GM23338 (cell line): ENCODE results near the gene TBC1D30. TPM values are rescaled to one million over a fixed set of nuclear protein-coding genes. Genes with fewer than 3 reads are reported as not detected.

ENCODE experiments used
- CREB1 ChIP-seq: fragments of 250-450 bp; sonication (Bioruptor Pico); IDR thresholded peaks from 2 replicates; pipeline ENCODE4 v1.5.0; 2020; ENCODE audit warnings: low read depth, mild to moderate bottlenecking, moderate library complexity
- CTCF ChIP-seq, 2 experiments: fragments of 200-600 bp in 1 of 2; sonication (generic) in 1 of 2; conservative IDR thresholded peaks; 2 replicates each; pipeline versions ENCODE4 v1.5.1 to v1.6.1; 2016 to 2017; ENCODE audit warnings: antibody characterized with exemption in 2 of 2, low read depth in 2 of 2, mild to moderate bottlenecking in 2 of 2, moderate library complexity in 1 of 2
- ETS1 ChIP-seq: IDR thresholded peaks from 2 replicates; pipeline ENCODE4 v1.6.1; 2016; ENCODE audit warnings: antibody characterized with exemption
- EZH2 ChIP-seq: fragments of 200-600 bp; sonication (generic); IDR thresholded peaks from one replicate; pipeline ENCODE4 v1.8.0; 2017; ENCODE audit warnings: antibody characterized with exemption, mild to moderate bottlenecking, low read depth; ENCODE audit not compliant: unreplicated experiment
- EZH2phosphoT487 ChIP-seq: fragments of 200-600 bp; sonication (generic); IDR thresholded peaks from one replicate; pipeline ENCODE4 v1.8.1; 2018; ENCODE audit warnings: antibody characterized with exemption; ENCODE audit not compliant: unreplicated experiment
- JUNB ChIP-seq: IDR thresholded peaks from one replicate; pipeline ENCODE4 v1.6.1; 2016; ENCODE audit warnings: antibody characterized with exemption; ENCODE audit not compliant: unreplicated experiment
- NANOG ChIP-seq: IDR thresholded peaks from 2 replicates; pipeline ENCODE4 v1.6.1; 2016; ENCODE audit warnings: antibody characterized with exemption, borderline replicate concordance
- POLR2AphosphoS5 ChIP-seq: IDR thresholded peaks from 2 replicates; pipeline ENCODE4 v1.6.1; 2016; ENCODE audit warnings: antibody characterized with exemption, low read depth
- ZNF114 ChIP-seq: fragments of 250-450 bp; sonication (Bioruptor Pico); IDR thresholded peaks from 2 replicates; pipeline ENCODE4 v1.5.0; 2020; ENCODE audit warnings: mild to moderate bottlenecking, moderate library complexity
- ZNF331 ChIP-seq: fragments of 250-450 bp; sonication (Bioruptor Pico); IDR thresholded peaks from 2 replicates; pipeline ENCODE4 v1.5.0; 2020; ENCODE audit warnings: low read depth, mild to moderate bottlenecking, moderate library complexity
- ZNF462 ChIP-seq: fragments of 250-450 bp; sonication (Bioruptor Pico); IDR thresholded peaks from 2 replicates; pipeline ENCODE4 v1.5.0; 2020; ENCODE audit warnings: mild to moderate bottlenecking, moderate library complexity
- polyA plus RNA-seq: library from polyadenylated mRNA; unstranded; fragments of >200 nt; fragmentation: Nextera tagmentation; extraction: Ambion mirVana; gene quantifications from 2 replicates; pipeline ENCODE4 v1.2.1, GENCODE V29; 2016
- total RNA-seq: library from RNA; depleted of rRNA; stranded (reverse); fragments of >200 nt; shearing (Covaris generic); gene quantifications from 2 replicates; pipeline ENCODE4 v1.2.3, GENCODE V29; 2014

TBC1D30 gene
- total and polyA plus RNA-seq, 2 experiments from 2014 or later = 2.9 to 9.6 TPM

GRCh38 chr12:64900540-64900939, 76.1 kb downstream of the TBC1D30 start (continued):
- TF ChIP-seq ZNF462 (CRISPR knock-in tag) = no peak
- TF ChIP-seq CTCF (conservative IDR thresholded peaks at IDR 0.05; ENCODE audit: low read depth in 2 of 2) = no peak
- no peak for TF ChIP-seq ZNF114 (CRISPR knock-in tag)
- TF ChIP-seq ETS1 = no peak
- TF ChIP-seq EZH2 = no peak
- no peak for TF ChIP-seq JUNB
- no peak for TF ChIP-seq POLR2AphosphoS5
- TF ChIP-seq ZNF331 (CRISPR knock-in tag) = no peak
- TF ChIP-seq CREB1 (CRISPR knock-in tag) = no peak
- TF ChIP-seq EZH2phosphoT487 = no peak
- no peak for TF ChIP-seq NANOG
